CD4-positive, alpha-beta memory T cell (primary cell): ENCODE measurements around the gene PON2. TPM values are rescaled to one million over a fixed set of nuclear protein-coding genes. Genes with fewer than 3 reads are reported as not detected.

Experiments
- CTCF ChIA-PET: fragments of 350-600 bp; sonication (Branson Sonifier 250); formaldehyde crosslinking; loops from one replicate; lab custom pipeline; 2021; ENCODE audit warnings: inconsistent platforms; ENCODE audit not compliant: partially characterized antibody; lab: Charles Lee
- POLR2A ChIA-PET: fragments of 350-600 bp; sonication (Branson Sonifier 250); formaldehyde crosslinking; loops from one replicate; lab custom pipeline; 2021; ENCODE audit not compliant: partially characterized antibody; lab: Charles Lee
- DNase-seq, 5 donors: peaks; one replicate each; pipeline versions ENCODE4 v3.0.0 to v3.0.0-alpha.2; 2020 to 2022; ENCODE audit warnings: mixed read lengths in 1 of 5
- H3K27ac ChIP-seq: one replicate; pipeline ENCODE4 v1.7.0; 2013; ENCODE audit warnings: low read depth, low read length
- H3K27me3 ChIP-seq: 2 replicates; pipeline ENCODE4 v1.7.0; 2013; ENCODE audit warnings: mild to moderate bottlenecking, low read length, moderate library complexity; ENCODE audit not compliant: insufficient read depth
- H3K36me3 ChIP-seq: 2 replicates; pipeline ENCODE4 v1.7.0; 2013; ENCODE audit warnings: mild to moderate bottlenecking, low read length, moderate library complexity; ENCODE audit not compliant: insufficient read depth
- H3K4me1 ChIP-seq: 2 replicates; pipeline ENCODE4 v1.7.0; 2013; ENCODE audit warnings: mild to moderate bottlenecking, low read length, moderate library complexity; ENCODE audit not compliant: insufficient read depth
- H3K4me3 ChIP-seq, 2 donors: one replicate each; pipeline ENCODE4 v1.7.0; 2013; ENCODE audit warnings: low read length in 2 of 2, mild to moderate bottlenecking in 1 of 2
- H3K9me3 ChIP-seq, 2 donors: one replicate each; pipeline ENCODE4 v1.7.0; 2013; ENCODE audit warnings: low read length in 2 of 2, control low read depth in 1 of 2; ENCODE audit not compliant: control insufficient read depth in 1 of 2
- H3K27ac Mint-ChIP-seq, 7 donors: one replicate each; pipeline ENCODE4 v1.8.0; 2020 to 2021; ENCODE audit warnings: mixed read lengths in 7 of 7, mild to moderate bottlenecking in 6 of 7, inconsistent platforms in 3 of 7, moderate library complexity in 3 of 7
- H3K27me3 Mint-ChIP-seq, 2 donors: one replicate each; pipeline ENCODE4 v1.8.0; 2020 to 2021; ENCODE audit warnings: mixed read lengths in 2 of 2
- H3K36me3 Mint-ChIP-seq, 2 donors: one replicate each; pipeline ENCODE4 v1.8.0; 2020 to 2021; ENCODE audit warnings: mixed read lengths in 2 of 2, inconsistent platforms in 1 of 2, mild to moderate bottlenecking in 1 of 2
- H3K4me1 Mint-ChIP-seq, 4 donors: one replicate each; pipeline ENCODE4 v1.8.0; 2020 to 2021; ENCODE audit warnings: mixed read lengths in 4 of 4, mild to moderate bottlenecking in 1 of 4
- H3K4me3 Mint-ChIP-seq, 8 donors: one replicate each; pipeline ENCODE4 v1.8.0; 2020 to 2021; ENCODE audit warnings: mixed read lengths in 8 of 8, mild to moderate bottlenecking in 7 of 8, moderate library complexity in 6 of 8, inconsistent platforms in 3 of 8
- H3K9me3 Mint-ChIP-seq, 8 donors: one replicate each; pipeline ENCODE4 v1.8.0; 2020 to 2021; ENCODE audit warnings: mixed read lengths in 8 of 8, mild to moderate bottlenecking in 5 of 8, inconsistent platforms in 3 of 8, moderate library complexity in 1 of 8
- intact Hi-C: fragments of 100-400 bp; cut with micrococcal nuclease; formaldehyde crosslinking; loops from one replicate; pipeline ENCODE4 v1.15.1; 2023
- polyA plus RNA-seq, 2 donors: library from polyadenylated mRNA; unstranded; fragments of 300-500 nt; fragmentation: Illumina TruSeq; gene quantifications; one replicate each; pipeline ENCODE4 v1.2.3, GENCODE V29; 2021
- total RNA-seq, 2 experiments: library from RNA; stranded (reverse); gene quantifications; one replicate each; pipeline ENCODE4 v1.2.3, GENCODE V29; 2021

The PON2 gene
- total and polyA plus RNA-seq, 4 experiments from 2014 or later, result 3.0 to 8.0 (median 5.0) TPM

DNA sequence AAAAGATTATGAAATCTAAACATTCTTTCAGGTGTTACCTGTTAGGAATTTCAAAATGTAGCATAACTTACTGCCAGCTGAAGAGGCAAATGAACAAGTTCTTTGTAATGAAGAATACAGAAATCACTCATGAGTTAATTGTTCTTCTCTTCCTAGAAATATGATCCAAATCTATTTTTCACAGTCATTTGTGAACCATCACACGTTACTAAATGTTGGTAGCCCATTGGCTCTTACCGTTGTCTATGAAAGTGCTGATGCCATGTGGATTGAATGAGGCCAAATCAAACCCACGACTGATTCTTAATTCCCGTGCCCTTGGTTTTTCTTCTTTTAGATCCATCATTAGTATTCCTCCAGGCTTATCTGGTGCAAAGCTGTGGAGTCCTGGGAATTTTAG, 22.8 kb downstream of the PON2 start:
- Histone ChIP-seq H3K9me3 (no peaks in the 10 kb centered on the region), H3K27me3 (no peaks in the 10 kb centered on the region), H3K4me3 (no peak overlapping the region), H3K27ac (no peak overlapping the region), H3K4me1 (no peaks in the 10 kb centered on the region), H3K36me3 (no peaks in the 10 kb centered on the region)
- peaks cover 0 to 6% of the 10 kb centered on the region in 2 donors for H3K36me3 Mint-ChIP-seq
- intact Hi-C loops, result no loop called here
- no peaks in the 10 kb centered on the region for H3K9me3 Mint-ChIP-seq
- POLR2A ChIA-PET, result no interaction called here
- CTCF ChIA-PET, result no interaction called here
- H3K4me3 Mint-ChIP-seq, result no peak overlapping the region
- H3K27ac Mint-ChIP-seq, result no peak overlapping the region
- no peak for DNase-seq
- no peaks in the 10 kb centered on the region for H3K4me1 Mint-ChIP-seq
- H3K27me3 Mint-ChIP-seq, result peaks cover 0 to 2% of the 10 kb centered on the region in 2 donors

DNA sequence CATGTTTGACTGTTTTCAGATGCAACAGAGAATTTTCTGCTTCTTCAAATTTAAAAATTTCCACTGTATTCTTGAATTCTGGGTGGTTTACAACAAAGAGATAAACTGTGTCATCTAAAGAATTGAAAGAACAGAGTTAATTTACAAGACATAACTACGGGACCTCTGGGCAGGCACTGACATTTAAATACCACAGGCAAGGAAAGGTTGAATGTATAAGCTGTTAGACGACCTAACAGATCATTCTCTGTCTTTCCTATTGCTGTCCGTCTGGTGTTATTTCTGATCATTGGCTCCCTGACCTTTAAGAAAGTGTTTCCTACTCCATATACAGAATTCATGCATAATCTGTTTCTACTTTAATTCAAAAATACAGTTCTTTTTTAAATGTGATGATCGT, 23.2 kb downstream of the PON2 start:
- Histone ChIP-seq H3K9me3 (no peaks in the 10 kb centered on the region), H3K4me3 (no peak overlapping the region), H3K27ac (no peak overlapping the region), H3K4me1 (no peaks in the 10 kb centered on the region), H3K36me3 (no peaks in the 10 kb centered on the region), H3K27me3 (no peaks in the 10 kb centered on the region)
- Mint-ChIP-seq H3K27me3 (peaks cover 0 to 2% of the 10 kb centered on the region in 2 donors), H3K9me3 (no peaks in the 10 kb centered on the region), H3K4me3 (no peak overlapping the region), H3K4me1 (no peaks in the 10 kb centered on the region), H3K27ac (no peak overlapping the region), H3K36me3 (peaks cover 0 to 6% of the 10 kb centered on the region in 2 donors)
- ChIA-PET CTCF (interaction anchor here (1.0 kb wide), 1 partner anchor 88 kb away, joined by 3 read pairs; the partner anchor contains the start of gene PON1), POLR2A (no interaction called here)
- intact Hi-C loops, result no loop called here
- no peak for DNase-seq

DNA sequence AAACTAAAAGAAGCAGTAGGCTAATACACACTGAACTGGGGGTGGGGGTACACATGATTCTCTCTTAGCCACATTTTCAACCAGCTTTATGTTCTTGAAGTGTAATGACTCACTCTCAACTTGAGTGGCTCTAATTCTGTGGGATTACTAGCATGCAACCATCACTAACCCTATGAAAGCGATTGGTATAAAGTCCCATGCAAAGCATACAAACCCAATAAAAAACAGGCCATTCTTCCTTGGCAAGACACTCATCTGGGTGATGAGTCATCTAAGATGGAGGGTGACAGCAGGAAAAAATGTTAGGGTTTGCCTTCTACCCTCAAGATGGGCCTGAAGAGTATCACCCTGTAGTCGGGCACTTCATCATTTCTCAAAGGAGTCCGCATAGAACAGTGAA, 23.8 kb downstream of the PON2 start:
- Mint-ChIP-seq H3K36me3 (peaks cover 0 to 6% of the 10 kb centered on the region in 2 donors), H3K27me3 (peaks cover 0 to 2% of the 10 kb centered on the region in 2 donors), H3K9me3 (no peaks in the 10 kb centered on the region), H3K4me3 (no peak overlapping the region), H3K4me1 (no peaks in the 10 kb centered on the region), H3K27ac (no peak overlapping the region)
- no peaks in the 10 kb centered on the region for H3K9me3 ChIP-seq
- no peaks in the 10 kb centered on the region for H3K36me3 ChIP-seq
- H3K4me3 ChIP-seq, result no peak overlapping the region
- no peaks in the 10 kb centered on the region for H3K4me1 ChIP-seq
- DNase-seq, result no peak
- ChIA-PET CTCF (interaction anchor here (1.0 kb wide), 1 partner anchor 87 kb away, joined by 3 read pairs; the partner anchor contains the start of gene PON1), POLR2A (no interaction called here)
- intact Hi-C loops, result no loop called here
- H3K27me3 ChIP-seq, result no peaks in the 10 kb centered on the region
- H3K27ac ChIP-seq, result no peak overlapping the region

DNA sequence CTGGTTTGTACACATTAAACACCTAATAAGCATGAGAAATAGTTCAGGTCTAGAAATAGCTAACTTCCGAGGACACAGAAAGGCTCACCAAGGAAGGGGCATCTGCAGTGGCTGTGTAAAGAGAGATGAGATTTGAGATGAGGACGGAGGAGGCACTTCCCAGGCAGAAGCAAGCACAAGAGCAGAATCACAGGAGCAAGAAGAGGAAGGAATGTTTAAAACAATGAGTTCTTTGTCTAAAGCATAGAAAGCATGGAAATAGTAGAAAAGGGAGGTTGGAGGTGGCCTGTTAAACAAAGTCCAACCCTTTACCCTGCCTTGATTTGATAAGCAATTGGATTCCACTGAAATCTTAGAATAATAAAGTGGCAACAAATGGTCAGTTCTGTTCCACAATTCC, 27.1 kb downstream of the PON2 start:
- no peaks in the 10 kb centered on the region for H3K36me3 ChIP-seq
- no peak for DNase-seq
- CTCF ChIA-PET, result interaction anchor here (2.1 kb wide), 1 partner anchor 11 kb away, joined by 8 read pairs; the partner anchor contains the start of gene PON3
- Mint-ChIP-seq H3K27ac (no peak overlapping the region), H3K4me1 (no peaks in the 10 kb centered on the region), H3K27me3 (peaks cover 0 to 2% of the 10 kb centered on the region in 2 donors), H3K4me3 (no peak overlapping the region), H3K36me3 (no peaks in the 10 kb centered on the region), H3K9me3 (no peaks in the 10 kb centered on the region)
- H3K27me3 ChIP-seq, result no peaks in the 10 kb centered on the region
- POLR2A ChIA-PET, result no interaction called here
- H3K4me1 ChIP-seq, result no peaks in the 10 kb centered on the region
- intact Hi-C loops, result no loop called here
- H3K27ac ChIP-seq, result no peak overlapping the region
- no peak overlapping the region for H3K4me3 ChIP-seq
- no peaks in the 10 kb centered on the region for H3K9me3 ChIP-seq

DNA sequence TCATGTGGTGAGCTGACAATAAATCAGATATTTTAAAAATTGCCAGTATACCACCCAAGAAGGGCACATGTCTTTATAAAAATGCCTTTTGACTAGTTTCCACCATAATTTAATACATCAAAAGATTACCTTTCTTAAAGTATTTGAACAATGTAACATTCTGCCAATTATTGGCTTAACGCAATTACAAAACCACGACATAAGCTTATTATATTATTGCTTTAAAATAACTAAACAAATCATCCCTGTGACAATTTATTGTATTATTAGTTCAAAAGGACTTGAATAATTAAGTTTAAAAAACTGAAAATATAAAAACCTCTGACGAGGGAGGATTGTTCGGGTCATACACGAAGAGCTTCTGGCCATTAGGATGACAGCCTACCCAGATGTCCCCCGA, 29.0 kb downstream of the PON2 start:
- Histone ChIP-seq H3K4me1 (no peaks in the 10 kb centered on the region), H3K36me3 (no peaks in the 10 kb centered on the region), H3K27ac (no peak overlapping the region), H3K27me3 (no peaks in the 10 kb centered on the region), H3K9me3 (no peaks in the 10 kb centered on the region), H3K4me3 (no peak overlapping the region)
- intact Hi-C loops, result no loop called here
- H3K27ac Mint-ChIP-seq, result no peak overlapping the region
- DNase-seq, result no peak
- H3K9me3 Mint-ChIP-seq, result no peaks in the 10 kb centered on the region
- no peak overlapping the region for H3K4me3 Mint-ChIP-seq
- ChIA-PET POLR2A (no interaction called here), CTCF (interaction anchor here (2.1 kb wide), 1 partner anchor 10 kb away, joined by 8 read pairs; the partner anchor contains the start of gene PON3)
- peaks cover 0 to 2% of the 10 kb centered on the region in 2 donors for H3K27me3 Mint-ChIP-seq
- H3K4me1 Mint-ChIP-seq, result no peaks in the 10 kb centered on the region
- H3K36me3 Mint-ChIP-seq, result no peaks in the 10 kb centered on the region

DNA sequence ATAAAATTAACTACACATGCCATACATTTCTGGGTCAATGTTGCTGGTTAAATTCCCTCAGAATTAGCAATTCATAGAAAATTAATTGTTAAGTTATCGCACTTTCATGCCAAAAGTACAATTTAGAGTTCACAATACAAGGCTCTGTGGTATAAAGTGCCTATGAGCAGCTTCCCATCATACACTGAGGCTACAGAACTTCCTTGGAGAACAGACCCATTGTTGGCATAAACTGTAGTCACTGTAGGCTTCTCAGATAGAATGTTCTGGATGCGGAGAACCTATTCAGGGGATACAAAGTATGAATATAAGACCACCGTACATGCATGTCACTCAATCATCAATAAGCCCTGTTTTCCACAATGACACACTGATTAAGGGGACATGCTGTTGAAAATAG, 29.6 kb downstream of the PON2 start:
- no peak overlapping the region for H3K27ac ChIP-seq
- Mint-ChIP-seq H3K4me1 (no peaks in the 10 kb centered on the region), H3K4me3 (no peak overlapping the region), H3K27me3 (peaks cover 0 to 5% of the 10 kb centered on the region in 2 donors), H3K36me3 (no peaks in the 10 kb centered on the region), H3K27ac (no peak overlapping the region), H3K9me3 (no peaks in the 10 kb centered on the region)
- H3K36me3 ChIP-seq, result no peaks in the 10 kb centered on the region
- no peaks in the 10 kb centered on the region for H3K27me3 ChIP-seq
- intact Hi-C loops, result no loop called here
- H3K9me3 ChIP-seq, result no peaks in the 10 kb centered on the region
- DNase-seq, result no peak
- CTCF ChIA-PET, result no interaction called here
- H3K4me1 ChIP-seq, result no peaks in the 10 kb centered on the region
- POLR2A ChIA-PET, result no interaction called here
- H3K4me3 ChIP-seq, result no peak overlapping the region

DNA sequence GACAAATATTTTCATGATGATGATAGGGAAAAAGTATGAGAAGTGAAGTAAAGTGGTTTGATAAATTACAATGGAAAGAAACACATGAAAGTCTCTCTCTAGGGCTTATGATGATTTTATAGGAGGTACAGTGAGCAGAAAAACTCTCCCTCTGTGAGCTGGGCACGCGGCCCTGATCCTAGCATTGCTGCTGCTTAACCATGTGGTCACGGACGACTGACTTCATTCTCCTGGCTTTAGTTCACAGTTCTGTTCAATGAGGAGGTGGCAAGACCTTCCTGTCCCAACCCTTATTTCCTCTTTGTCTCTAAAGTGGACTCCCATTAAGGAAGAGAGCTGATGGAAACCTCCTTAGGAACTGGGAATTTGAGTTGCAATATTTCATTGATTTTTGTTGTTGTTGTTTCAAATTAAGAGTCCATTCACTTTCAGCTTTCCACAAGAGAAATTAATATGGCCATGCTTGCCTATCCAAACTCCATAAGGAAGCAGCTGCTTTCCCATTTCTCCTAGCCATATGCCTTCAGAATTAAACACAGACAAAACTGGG, 30.4 kb downstream of the PON2 start:
- no peak overlapping the region for H3K4me3 ChIP-seq
- no peaks in the 10 kb centered on the region for H3K9me3 Mint-ChIP-seq
- CTCF ChIA-PET, result no interaction called here
- no peak for DNase-seq
- H3K27ac Mint-ChIP-seq, result no peak overlapping the region
- H3K4me3 Mint-ChIP-seq, result no peak overlapping the region
- no peaks in the 10 kb centered on the region for H3K36me3 ChIP-seq
- intact Hi-C loops, result no loop called here
- POLR2A ChIA-PET, result no interaction called here
- H3K27me3 Mint-ChIP-seq, result peaks cover 0 to 5% of the 10 kb centered on the region in 2 donors
- no peaks in the 10 kb centered on the region for H3K4me1 ChIP-seq
- no peaks in the 10 kb centered on the region for H3K9me3 ChIP-seq
- H3K27me3 ChIP-seq, result no peaks in the 10 kb centered on the region
- no peaks in the 10 kb centered on the region for H3K4me1 Mint-ChIP-seq
- H3K36me3 Mint-ChIP-seq, result no peaks in the 10 kb centered on the region
- H3K27ac ChIP-seq, result no peak overlapping the region
